Measurements from ENCODE around the gene PRICKLE2. TPM values are rescaled to one million over a fixed set of nuclear protein-coding genes. Genes with fewer than 3 reads are reported as not detected.

PRICKLE2 gene
- total RNA-seq, 4 donors from 2014 or later, result 26.2 to 87.3 (median 47.9) TPM

GRCh38 chr3:64054488-64054887, 170.8 kb downstream of the PRICKLE2 start:
- intact Hi-C loops (cut with DNase I; ENCODE audit: low total_unique reads), result no loop called here
- Histone ChIP-seq H3K36me3 (no peaks in the 10 kb centered on the region), H3K27me3 (no peaks in the 10 kb centered on the region)

GRCh38 chr3:64053581-64053980, 171.7 kb downstream of the PRICKLE2 start:
- no peaks in the 10 kb centered on the region for H3K4me1 ChIP-seq
- H3K36me3 ChIP-seq, result no peaks in the 10 kb centered on the region
- no peaks in the 10 kb centered on the region for H3K27me3 ChIP-seq
- no peak overlapping the region for H3K4me3 ChIP-seq
- no peak for DNase-seq
- H3K9me3 ChIP-seq, result no peaks in the 10 kb centered on the region
- H3K27ac ChIP-seq, result no peak overlapping the region
- intact Hi-C loops (cut with DNase I; ENCODE audit: low total_unique reads), result no loop called here
- TF ChIP-seq CTCF (IDR thresholded peaks at IDR 0.05) (no peak), POLR2A (IDR thresholded peaks at IDR 0.05) (no peak)

More at GRCh38 chr3:64054488-64054887, 170.8 kb downstream of the PRICKLE2 start:
- no peak overlapping the region for H3K27ac ChIP-seq
- no peak for TF ChIP-seq CTCF (IDR thresholded peaks at IDR 0.05)
- TF ChIP-seq POLR2A (IDR thresholded peaks at IDR 0.05), result no peak
- DNase-seq, result no peak
- no peaks in the 10 kb centered on the region for H3K9me3 ChIP-seq
- H3K4me3 ChIP-seq, result no peak overlapping the region
- H3K4me1 ChIP-seq, result no peaks in the 10 kb centered on the region

GRCh38 chr3:64053117-64053516, 172.1 kb downstream of the PRICKLE2 start:
- Histone ChIP-seq H3K4me3 (no peak overlapping the region), H3K27me3 (no peaks in the 10 kb centered on the region), H3K9me3 (no peaks in the 10 kb centered on the region), H3K4me1 (no peaks in the 10 kb centered on the region), H3K27ac (no peak overlapping the region), H3K36me3 (no peaks in the 10 kb centered on the region)
- intact Hi-C loops (cut with DNase I; ENCODE audit: low total_unique reads), result no loop called here
- no peak for TF ChIP-seq CTCF (IDR thresholded peaks at IDR 0.05)
- TF ChIP-seq POLR2A (IDR thresholded peaks at IDR 0.05), result no peak
- DNase-seq, result no peak

- Histone ChIP-seq H3K9me3 (no peaks in the 10 kb centered on the region), H3K4me3 (no peak overlapping the region), H3K27ac (no peak overlapping the region), H3K4me1 (no peaks in the 10 kb centered on the region), H3K36me3 (no peaks in the 10 kb centered on the region), H3K27me3 (no peaks in the 10 kb centered on the region)
- TF ChIP-seq POLR2A (IDR thresholded peaks at IDR 0.05) (no peak), CTCF (IDR thresholded peaks at IDR 0.05) (no peak)
- intact Hi-C loops (cut with DNase I; ENCODE audit: low total_unique reads), result no loop called here
- DNase-seq, result no peak
Observed at GRCh38 chr3:64049832-64050231, 175.4 kb downstream of the PRICKLE2 start.

GRCh38 chr3:64049136-64049535, 176.1 kb downstream of the PRICKLE2 start:
- Histone ChIP-seq H3K36me3 (no peaks in the 10 kb centered on the region), H3K27me3 (no peaks in the 10 kb centered on the region), H3K27ac (no peak overlapping the region), H3K4me3 (no peak overlapping the region), H3K9me3 (no peaks in the 10 kb centered on the region), H3K4me1 (no peaks in the 10 kb centered on the region)
- TF ChIP-seq CTCF (IDR thresholded peaks at IDR 0.05) (no peak), POLR2A (IDR thresholded peaks at IDR 0.05) (no peak)
- intact Hi-C loops (cut with DNase I; ENCODE audit: low total_unique reads), result no loop called here
- DNase-seq, result no peak
